AG09319 (cell line): ENCODE measurements around the gene DUS4L.

Source experiments
- DNase-seq: peaks from one replicate; pipeline ENCODE4 v3.0.0-alpha.2; 2010; ENCODE audit warnings: low read depth; ENCODE audit errors: extremely low read depth
- TF ChIP-seq, protein P1 (sequence below): IDR thresholded peaks from 2 replicates; pipeline ENCODE4 v1.5.1; 2011; ENCODE audit warnings: low read depth, mild to moderate bottlenecking, inconsistent platforms, low read length, moderate library complexity

The DUS4L gene

DNA sequence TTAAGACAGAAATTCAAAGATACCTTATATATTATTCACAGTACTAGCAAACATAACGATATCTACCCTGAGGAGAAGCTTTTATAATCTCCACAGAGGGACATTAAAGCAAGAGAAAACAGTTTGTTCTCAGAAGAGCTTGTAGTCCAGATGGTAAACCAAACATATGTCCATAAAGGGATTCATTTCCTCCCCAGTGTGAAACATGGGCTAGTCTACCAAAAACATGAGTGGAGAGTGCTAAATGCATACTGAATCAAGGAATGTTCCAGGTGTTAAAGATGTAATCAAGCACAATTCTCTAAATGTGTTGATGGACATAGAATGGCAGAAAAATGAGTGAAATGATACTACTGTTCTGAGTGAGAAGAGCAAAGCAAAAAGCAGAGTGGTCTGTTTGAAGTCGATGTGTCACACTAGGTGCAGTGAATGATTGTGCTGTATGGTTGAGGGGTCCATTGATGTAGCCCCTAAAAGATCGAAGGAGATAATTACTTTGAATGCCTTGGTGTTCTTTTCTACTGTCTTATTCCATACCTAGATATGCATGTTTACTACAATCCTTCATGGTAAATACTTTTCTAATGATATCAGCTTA, 41.5 kb downstream of the DUS4L start:
- TF ChIP-seq, protein P1, sequence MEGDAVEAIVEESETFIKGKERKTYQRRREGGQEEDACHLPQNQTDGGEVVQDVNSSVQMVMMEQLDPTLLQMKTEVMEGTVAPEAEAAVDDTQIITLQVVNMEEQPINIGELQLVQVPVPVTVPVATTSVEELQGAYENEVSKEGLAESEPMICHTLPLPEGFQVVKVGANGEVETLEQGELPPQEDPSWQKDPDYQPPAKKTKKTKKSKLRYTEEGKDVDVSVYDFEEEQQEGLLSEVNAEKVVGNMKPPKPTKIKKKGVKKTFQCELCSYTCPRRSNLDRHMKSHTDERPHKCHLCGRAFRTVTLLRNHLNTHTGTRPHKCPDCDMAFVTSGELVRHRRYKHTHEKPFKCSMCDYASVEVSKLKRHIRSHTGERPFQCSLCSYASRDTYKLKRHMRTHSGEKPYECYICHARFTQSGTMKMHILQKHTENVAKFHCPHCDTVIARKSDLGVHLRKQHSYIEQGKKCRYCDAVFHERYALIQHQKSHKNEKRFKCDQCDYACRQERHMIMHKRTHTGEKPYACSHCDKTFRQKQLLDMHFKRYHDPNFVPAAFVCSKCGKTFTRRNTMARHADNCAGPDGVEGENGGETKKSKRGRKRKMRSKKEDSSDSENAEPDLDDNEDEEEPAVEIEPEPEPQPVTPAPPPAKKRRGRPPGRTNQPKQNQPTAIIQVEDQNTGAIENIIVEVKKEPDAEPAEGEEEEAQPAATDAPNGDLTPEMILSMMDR: no peak
- DNase-seq: no peak

DNA sequence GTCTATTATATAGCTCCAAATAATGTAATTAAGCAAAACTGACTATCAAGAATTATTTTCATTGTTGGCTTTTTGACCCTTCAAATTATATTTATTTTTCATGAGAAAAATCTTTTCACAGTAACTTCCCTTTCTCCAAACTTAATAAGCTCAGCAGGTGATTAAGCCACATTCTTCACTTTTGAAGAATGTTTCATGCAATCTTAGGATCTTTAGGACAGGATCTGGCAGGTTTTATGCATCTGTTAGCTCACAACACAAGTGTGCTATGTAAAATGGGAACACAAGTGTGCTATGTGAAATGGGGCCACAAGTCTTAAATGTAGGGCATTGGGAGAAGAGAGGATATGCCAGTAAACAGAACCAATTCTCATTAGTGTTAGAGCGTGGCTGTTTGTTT, 42.5 kb downstream of the DUS4L start:
- DNase-seq: no peak
- TF ChIP-seq, protein P1: no peak

DNA sequence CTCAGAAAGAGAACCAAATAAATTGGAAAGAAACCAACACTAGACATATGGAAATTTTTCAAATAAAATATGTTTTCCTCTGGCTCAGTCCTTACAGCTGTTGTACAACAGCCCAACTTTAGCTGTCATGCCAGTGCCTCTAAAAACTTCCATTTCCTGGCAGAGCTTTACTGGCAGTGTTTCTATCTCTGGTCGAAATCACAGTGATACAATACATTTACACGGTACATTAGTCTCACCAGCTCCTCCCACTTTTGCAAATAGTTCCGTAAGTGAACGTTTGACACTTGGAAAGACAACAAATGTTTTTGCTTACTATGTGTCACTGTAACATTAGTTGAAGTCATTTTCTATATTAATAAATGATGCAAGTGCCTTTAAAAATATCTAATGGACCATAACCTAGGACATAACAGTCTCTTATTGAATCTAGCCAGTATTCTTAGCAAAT, 46.1 kb downstream of the DUS4L start:
- TF ChIP-seq, protein P1: no peak
- DNase-seq: no peak

DNA sequence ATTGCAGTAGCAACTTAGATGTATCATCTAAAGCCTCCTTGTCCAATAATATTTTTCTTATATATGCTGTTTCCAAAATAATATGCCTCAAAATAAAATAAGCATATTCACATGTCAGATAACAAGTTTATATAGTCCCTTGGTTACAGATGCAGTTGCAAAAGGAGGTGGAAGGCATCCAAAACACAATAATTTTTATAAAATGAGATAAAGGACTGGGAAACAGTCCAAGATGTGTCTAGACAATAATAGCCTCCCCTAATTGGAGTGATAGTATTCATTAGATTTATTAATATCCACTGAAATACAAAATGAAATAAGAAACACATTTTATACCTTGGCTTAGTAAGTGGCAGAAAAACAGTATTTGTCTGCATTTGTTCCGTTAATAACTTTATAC, 46.6 kb downstream of the DUS4L start:
- DNase-seq: no peak
- TF ChIP-seq, protein P1: no peak

DNA sequence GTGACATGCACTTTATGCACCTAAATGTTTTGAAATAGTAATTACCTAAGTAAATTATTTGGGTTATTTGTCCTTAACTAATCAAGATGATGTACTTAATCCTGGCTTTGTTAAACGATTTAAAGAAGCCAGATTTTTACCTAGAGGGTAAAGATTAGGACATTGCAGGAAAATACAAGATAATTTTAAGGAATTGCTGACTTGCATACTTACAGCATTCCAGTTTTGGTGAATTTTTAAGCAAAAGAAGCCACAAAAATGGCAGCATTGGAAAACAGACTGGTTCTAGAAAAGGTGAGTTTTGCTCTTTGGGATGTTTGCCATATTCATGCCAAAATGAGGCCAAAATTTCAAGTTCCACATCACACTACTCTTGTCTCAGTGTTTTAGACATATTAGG, 49.7 kb downstream of the DUS4L start:
- TF ChIP-seq, protein P1: no peak
- no peak for DNase-seq

DNA sequence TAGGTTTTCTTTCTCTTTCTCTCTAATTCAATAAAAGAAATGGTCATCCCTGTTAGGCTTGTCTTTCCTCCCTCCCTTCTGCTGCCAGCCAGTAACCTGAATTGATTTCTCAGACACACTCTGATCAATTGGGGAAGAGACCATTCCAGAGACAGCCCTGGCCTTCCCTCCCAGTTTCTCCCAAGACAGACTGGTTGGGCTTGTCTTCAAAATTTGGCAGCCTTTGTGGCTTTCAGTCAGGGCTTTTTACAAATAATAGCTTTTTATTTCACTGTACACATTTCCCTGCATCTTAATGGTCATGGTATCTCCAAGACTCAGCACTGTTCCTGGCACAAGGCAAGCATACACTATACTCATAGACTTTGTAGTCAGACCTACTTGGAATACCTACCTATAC, 50.2 kb downstream of the DUS4L start:
- DNase-seq: no peak
- TF ChIP-seq, protein P1: no peak

DNA sequence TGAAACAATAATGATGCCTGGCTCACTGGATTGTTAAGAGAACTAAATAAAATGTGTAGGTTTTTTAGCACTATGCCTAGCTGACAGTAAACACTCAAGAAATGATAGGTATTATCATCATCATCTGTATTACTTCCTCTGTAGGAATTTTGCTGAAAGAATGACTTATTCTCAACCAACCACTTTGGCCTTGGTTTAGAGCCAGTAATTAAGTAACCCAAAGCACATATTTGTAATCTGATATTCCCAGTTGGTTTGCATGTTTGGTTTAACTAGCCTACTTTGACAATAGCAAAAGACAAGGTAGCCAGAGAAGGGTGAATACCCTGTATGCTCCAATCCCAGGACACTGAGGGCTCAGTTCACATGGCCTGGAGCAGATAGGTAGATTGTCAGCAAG, 50.7 kb downstream of the DUS4L start:
- TF ChIP-seq, protein P1: no peak
- DNase-seq: no peak
